Hematopoietic multipotent progenitor cell (in vitro differentiated cells): ENCODE data around the gene PRKCH. TPM values are rescaled to one million over a fixed set of nuclear protein-coding genes. Genes with fewer than 3 reads are reported as not detected.
A peak's percentile ranks its signal among the peaks of the same experiment; 100 is the strongest.
"Not testable (repeated sequence)": the region's sequence is repeated elsewhere in the genome, so short reads cannot be mapped to it uniquely, and the experiment has no call there.

Source experiments
- DNase-seq, 3 donors: peaks; one replicate each; pipeline ENCODE4 v3.0.0-alpha.2; 2011 to 2015; ENCODE audit warnings: low read depth in 2 of 3, low spot score in 2 of 3
- total RNA-seq: library from RNA; depleted of rRNA; stranded (reverse); fragments of >200 nt; gene quantifications from one replicate; pipeline ENCODE4 v1.2.3, GENCODE V29; 2012

Gene PRKCH
- total RNA-seq, 1 donor = 138 TPM

- no peak for DNase-seq
Observed at GRCh38 chr14:61524936-61525292, 203.5 kb downstream of the PRKCH start.

DNA sequence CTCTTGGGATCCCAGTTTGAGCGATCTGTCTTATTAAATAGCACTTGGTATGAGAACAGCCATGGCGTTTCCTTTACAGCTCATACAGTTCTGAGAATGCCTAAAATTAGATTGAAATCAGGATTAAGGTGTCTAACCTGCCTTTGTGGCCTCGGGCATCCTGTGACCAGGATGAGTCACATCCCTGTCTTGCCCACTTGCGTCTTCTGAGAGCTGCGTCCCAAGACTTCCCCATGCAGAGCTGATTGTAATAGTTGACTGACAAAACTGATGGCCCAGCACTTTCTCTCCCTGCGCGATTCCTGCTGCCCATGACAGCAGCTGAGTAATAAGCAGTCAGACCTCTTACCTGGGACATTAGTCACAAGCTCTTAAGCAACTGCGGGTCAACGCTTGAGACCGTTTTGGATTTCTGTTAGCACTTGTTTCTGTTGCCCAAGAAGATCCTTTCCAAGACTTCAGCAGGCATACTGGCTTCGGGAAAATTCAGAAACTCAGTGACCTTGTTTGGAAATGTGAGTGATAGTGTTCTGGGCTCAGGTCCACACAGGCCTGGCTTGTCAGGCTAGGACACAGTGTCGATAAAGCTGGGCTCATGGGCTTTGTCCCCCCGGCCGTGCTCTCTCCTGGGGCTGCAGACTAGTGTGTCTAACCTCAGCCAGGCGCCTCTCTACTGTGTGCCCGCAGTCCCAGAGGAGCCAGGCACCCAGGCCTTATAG lies 204.1 kb downstream of the PRKCH start:
- DNase-seq = peak in 2 of 3 donors; percentile 51 to 70

- peak in 1 of 3 donors; percentile 38 for DNase-seq
Observed at GRCh38 chr14:61526405-61527312, 205.3 kb downstream of the PRKCH start.

- peak in 2 of 3 donors; percentile 26 to 41 for DNase-seq
Observed at GRCh38 chr14:61527325-61528100, 206.1 kb downstream of the PRKCH start.

DNA sequence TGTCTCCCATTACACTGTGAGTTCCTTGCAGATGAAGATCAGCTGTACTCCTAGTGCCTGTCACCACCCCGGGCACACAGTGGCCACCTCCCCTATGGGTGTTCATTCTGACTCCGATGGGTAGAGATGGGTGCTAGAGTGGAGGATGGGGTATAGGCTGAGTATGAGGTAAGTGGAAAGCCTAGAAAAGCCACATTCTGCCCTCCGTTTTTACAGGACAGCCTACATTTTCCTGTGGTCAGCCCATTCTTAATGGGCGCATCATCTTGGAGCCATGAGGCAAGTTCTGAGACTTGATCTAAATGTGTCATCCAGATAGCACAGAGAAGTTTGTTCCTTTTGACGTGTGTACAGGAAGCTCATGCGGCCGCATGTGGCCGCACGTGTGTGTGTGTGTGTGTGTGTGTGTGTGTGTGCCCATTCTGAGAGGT lies 207.2 kb downstream of the PRKCH start:
- DNase-seq = no peak

GRCh38 chr14:61529360-61529759 lies 208.0 kb downstream of the PRKCH start:
- DNase-seq = not testable (repeated sequence)

DNA sequence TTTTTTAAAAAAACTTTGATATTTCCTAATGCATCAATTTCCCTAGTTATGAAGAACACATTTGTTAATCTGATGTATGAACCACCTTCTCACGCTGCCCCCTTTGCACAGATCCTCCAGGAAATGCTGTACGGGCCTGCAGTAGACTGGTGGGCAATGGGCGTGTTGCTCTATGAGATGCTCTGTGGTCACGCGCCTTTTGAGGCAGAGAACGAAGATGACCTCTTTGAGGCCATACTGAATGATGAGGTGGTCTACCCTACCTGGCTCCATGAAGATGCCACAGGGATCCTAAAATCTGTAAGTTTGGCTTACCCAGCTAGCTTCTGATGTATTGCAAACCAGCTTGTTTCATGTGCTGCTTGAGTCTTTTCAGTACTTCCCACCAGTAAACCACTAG lies 208.9 kb downstream of the PRKCH start:
- DNase-seq = no peak

- DNase-seq = no peak
Observed at GRCh38 chr14:61530896-61531295, 209.5 kb downstream of the PRKCH start.

- no peak for DNase-seq
Observed at GRCh38 chr14:61531465-61532122, 210.2 kb downstream of the PRKCH start.

DNA sequence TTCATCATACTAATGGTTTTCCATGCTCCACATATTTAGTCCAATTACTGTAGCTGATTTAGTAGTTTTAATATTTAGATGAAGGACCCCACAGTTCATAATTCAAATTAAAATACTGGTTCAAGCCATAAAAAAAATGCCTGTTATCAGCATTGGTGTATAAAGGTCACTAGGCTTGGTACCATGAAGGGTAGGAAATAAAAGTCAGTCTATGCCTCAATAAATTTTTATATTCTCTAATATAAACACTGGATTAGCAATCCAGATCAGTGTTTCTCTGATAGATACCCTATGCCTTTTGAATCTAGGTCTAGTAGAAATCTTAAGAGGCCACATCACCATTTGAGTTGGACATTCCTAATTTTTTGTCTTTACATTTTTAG lies 210.7 kb downstream of the PRKCH start:
- no peak for DNase-seq

GRCh38 chr14:61532763-61533162 lies 211.4 kb downstream of the PRKCH start:
- DNase-seq = no peak

DNA sequence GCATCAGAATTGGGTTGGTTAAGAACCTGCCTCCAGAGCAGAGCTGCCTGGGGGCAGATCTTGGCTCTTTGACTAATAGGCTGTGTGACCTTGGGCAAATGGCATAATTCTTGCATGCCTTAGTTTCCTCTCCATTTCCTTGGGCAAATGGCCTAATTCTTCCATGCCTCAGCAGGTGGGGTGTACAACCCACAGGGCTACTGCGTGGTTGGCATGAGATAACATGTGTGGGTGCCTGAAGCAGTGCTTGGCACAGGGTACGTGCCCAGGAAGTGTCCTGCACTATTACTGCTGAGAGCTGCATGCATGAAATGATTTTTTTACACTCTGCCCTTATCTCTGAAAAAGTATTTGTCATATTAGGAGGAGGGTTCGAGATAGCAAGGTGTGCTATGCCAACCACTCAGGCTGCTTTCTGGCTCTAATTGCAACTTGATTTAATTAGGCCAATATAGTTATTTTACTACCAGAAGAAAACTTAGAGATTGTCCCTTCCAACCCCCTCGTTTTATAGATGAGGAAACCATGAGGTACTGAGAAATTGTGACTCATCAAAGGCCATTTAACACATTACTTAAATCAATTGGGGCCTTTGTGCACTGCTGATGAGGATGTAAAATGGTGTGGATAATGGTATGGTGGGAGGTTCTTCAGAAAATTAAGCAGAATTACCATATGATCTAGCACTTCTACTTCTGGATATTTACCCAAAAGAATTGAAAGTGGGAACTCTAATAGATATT lies 212.3 kb downstream of the PRKCH start:
- DNase-seq = no peak

GRCh38 chr14:61535032-61535431 lies 213.7 kb downstream of the PRKCH start:
- no peak for DNase-seq

DNA sequence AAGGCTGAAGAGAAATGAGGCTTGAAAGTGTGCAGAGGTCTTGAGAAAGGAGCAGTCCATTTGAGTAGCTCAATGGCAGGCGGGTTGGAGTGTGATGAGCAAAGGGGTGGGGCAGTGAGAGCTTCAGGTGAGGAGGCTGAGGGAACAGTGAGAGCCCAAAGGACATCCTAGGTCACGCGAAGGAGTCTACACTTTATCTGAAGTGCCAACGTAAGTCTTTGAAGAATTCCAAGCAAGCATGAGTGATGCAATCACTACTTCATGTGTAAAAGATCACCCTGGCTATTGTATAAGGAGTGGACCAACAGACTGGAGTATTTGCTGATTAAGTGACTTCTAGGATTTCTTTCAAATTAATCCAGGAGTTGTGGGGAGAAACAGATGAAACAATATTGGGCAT lies 214.1 kb downstream of the PRKCH start:
- no peak for DNase-seq

- DNase-seq = no peak
Observed at GRCh38 chr14:61536661-61537562, 215.5 kb downstream of the PRKCH start.

- DNase-seq = peak in 1 of 3 donors; percentile 25
Observed at GRCh38 chr14:61537563-61538463, 216.4 kb downstream of the PRKCH start.

- DNase-seq = no peak
Observed at GRCh38 chr14:61538464-61539022, 217.2 kb downstream of the PRKCH start.

GRCh38 chr14:61539631-61540030 lies 218.3 kb downstream of the PRKCH start:
- DNase-seq = no peak
